Mucosa of descending colon (tissue), 3 donors: ENCODE data around the gene EGFL8. TPM values are rescaled to one million over a fixed set of nuclear protein-coding genes. Genes with fewer than 3 reads are reported as not detected.

Experiments used
- ATAC-seq: fragments of 200-7000 bp; cut with Tn5 transposase; one replicate; pipeline ENCODE4 v1.9.1; 2020; ENCODE audit warnings: mild to moderate bottlenecking, moderate library complexity
- DNase-seq, 3 donors: peaks; one replicate each; pipeline ENCODE4 v3.0.0-alpha.2; 2020
- H3K36me3 ChIP-seq: fragments of 200-600 bp; one replicate; pipeline ENCODE4 v1.8.0; 2021; ENCODE audit warnings: low read depth, mild to moderate bottlenecking
- H3K4me1 ChIP-seq: fragments of 200-600 bp; one replicate; pipeline ENCODE4 v1.8.0; 2021; ENCODE audit warnings: low read depth, mild to moderate bottlenecking
- H3K4me3 ChIP-seq: fragments of 200-600 bp; one replicate; pipeline ENCODE4 v1.8.0; 2021; ENCODE audit warnings: mild to moderate bottlenecking
- H3K9me3 ChIP-seq: fragments of 200-600 bp; one replicate; pipeline ENCODE4 v1.8.0; 2021; ENCODE audit warnings: mild to moderate bottlenecking
- CTCF ChIP-seq: fragments of 200-600 bp; IDR thresholded peaks from one replicate; pipeline ENCODE4 v1.8.0; 2022; ENCODE audit warnings: antibody characterized with exemption, mild to moderate bottlenecking
- intact Hi-C, 2 donors: fragments of 100-400 bp; cut with DNase I in 1 of 2; cut with micrococcal nuclease in 1 of 2; formaldehyde crosslinking; loops; one replicate each; pipeline versions ENCODE4 v1.11.0 to v1.11.1; 2022; cut with DNase I, micrococcal nuclease
- total RNA-seq, 3 donors: library from RNA; stranded (reverse); fragmentation: NEBNext Ultra II Directional in 2 of 3; extraction: Animal tissue kit (Norgen Biotek cat#: 25700) in 2 of 3; gene quantifications; one replicate each; pipeline versions ENCODE4 v1.2.1 to v1.2.4, GENCODE V29; 2021 to 2023
- donor health status: DM: no; HTN: no; CAD: no; lungs with moderate emphysema.
- donor health status: DM: no; HTN: no; CAD: no.
- donor health status: DM: no; HTN: yes; CAD: no.

Gene EGFL8
- total RNA-seq, 3 donors from 2014 or later, result 16.9 to 32.1 (median 21.5) TPM

DNA sequence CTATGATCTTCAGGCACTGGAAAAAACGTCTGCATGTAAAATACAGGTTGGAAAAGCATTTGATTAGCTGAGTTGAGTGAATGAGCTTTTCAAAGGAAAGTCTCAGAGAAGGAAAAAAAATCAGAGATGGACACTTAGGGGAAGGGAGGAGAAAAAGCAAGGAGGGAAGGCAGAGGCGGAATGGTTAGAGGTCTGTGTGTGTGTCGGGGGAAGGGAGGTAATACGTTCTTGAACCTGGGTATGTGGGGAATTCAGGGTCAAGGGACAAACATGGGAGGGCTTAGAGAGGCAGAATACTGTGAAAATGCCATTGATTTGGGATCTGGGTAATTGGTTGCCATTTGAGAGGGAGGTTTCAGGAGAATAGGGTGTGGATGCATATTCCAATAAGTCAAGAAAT lies 17.7 kb upstream of the EGFL8 start:
- DNase-seq (no peak), ATAC-seq (no peak)
- intact Hi-C loops, result no loop called here
- Histone ChIP-seq H3K4me1 (peaks cover 3% of the 10 kb centered on the region), H3K9me3 (no peaks in the 10 kb centered on the region), H3K4me3 (no peak overlapping the region), H3K36me3 (no peaks in the 10 kb centered on the region)
- TF ChIP-seq CTCF, result no peak

DNA sequence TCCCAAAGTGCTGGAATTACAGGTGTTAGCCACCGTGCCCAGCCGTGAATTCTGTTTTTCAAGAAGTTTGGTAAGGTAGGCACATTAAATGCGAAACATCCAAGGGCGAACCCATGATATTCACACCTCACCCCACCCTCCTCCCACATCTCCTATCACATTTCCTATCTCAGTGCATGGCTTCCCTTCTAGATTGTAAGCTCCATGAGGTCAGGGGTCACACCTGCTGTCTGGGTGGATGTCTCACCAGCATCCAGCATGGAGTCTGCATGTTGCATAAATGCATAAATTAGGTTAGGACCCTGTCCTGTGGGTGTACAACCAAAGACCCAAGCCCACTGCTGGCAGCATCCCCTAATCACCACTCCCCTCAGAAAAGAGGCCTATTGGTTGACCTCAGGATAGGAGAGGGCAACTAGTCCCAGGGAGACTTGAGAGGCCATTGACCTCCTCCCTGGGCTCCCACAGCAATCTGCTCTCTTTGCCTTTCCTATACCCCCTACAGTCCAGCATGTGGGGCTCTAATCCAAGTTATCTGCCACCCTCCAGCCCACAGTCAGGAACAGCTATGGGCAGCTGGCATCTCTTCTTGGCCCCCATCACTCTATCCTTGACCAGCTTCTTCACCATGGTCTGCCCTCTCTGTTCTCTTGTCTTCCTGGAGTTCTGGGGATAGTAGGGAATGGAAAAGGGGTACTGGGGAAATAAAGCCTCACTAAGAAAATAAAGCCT lies 16.8 kb upstream of the EGFL8 start:
- peaks cover 4% of the 10 kb centered on the region for H3K4me1 ChIP-seq
- no peaks in the 10 kb centered on the region for H3K36me3 ChIP-seq
- no peaks in the 10 kb centered on the region for H3K9me3 ChIP-seq
- ATAC-seq, result no peak
- no peak for DNase-seq
- H3K4me3 ChIP-seq, result no peak overlapping the region
- no peak for TF ChIP-seq CTCF
- intact Hi-C loops, result no loop called here

GRCh38 chr6:32148289-32149091 lies 15.9 kb upstream of the EGFL8 start:
- intact Hi-C loops, result no loop called here
- ATAC-seq (peak; percentile 75), DNase-seq (peak; percentile 74 to 86 (median 82))
- TF ChIP-seq CTCF, result no peak
- H3K9me3 ChIP-seq, result no peaks in the 10 kb centered on the region
- H3K4me1 ChIP-seq, result peaks cover 9% of the 10 kb centered on the region
- H3K4me3 ChIP-seq, result no peak overlapping the region
- H3K36me3 ChIP-seq, result no peaks in the 10 kb centered on the region

- DNase-seq (no peak), ATAC-seq (no peak)
- intact Hi-C loops, result no loop called here
These were observed 15.2 kb upstream of the EGFL8 start for GRCh38 chr6:32149092-32149755.

More at GRCh38 chr6:32149092-32149755, 15.2 kb upstream of the EGFL8 start:
- Histone ChIP-seq H3K36me3 (no peaks in the 10 kb centered on the region), H3K4me1 (peaks cover 9% of the 10 kb centered on the region), H3K4me3 (no peak overlapping the region), H3K9me3 (no peaks in the 10 kb centered on the region)
- TF ChIP-seq CTCF, result no peak
